ENCODE measurements around the gene GLCCI1.

- TF ChIP-seq, protein P1, sequence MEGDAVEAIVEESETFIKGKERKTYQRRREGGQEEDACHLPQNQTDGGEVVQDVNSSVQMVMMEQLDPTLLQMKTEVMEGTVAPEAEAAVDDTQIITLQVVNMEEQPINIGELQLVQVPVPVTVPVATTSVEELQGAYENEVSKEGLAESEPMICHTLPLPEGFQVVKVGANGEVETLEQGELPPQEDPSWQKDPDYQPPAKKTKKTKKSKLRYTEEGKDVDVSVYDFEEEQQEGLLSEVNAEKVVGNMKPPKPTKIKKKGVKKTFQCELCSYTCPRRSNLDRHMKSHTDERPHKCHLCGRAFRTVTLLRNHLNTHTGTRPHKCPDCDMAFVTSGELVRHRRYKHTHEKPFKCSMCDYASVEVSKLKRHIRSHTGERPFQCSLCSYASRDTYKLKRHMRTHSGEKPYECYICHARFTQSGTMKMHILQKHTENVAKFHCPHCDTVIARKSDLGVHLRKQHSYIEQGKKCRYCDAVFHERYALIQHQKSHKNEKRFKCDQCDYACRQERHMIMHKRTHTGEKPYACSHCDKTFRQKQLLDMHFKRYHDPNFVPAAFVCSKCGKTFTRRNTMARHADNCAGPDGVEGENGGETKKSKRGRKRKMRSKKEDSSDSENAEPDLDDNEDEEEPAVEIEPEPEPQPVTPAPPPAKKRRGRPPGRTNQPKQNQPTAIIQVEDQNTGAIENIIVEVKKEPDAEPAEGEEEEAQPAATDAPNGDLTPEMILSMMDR (optimal IDR thresholded peaks at IDR 0.05 in 1 of 3, IDR thresholded peaks at IDR 0.05 in 1 of 3, conservative IDR thresholded peaks at IDR 0.05 in 1 of 3; ENCODE audit: extremely low read depth in 1 of 3, insufficient read depth in 2 of 3, low read length in 3 of 3) = no peak
- no peak for TF ChIP-seq EZH2 (IDR thresholded peaks at IDR 0.05; ENCODE audit: low read length)
Measured at GRCh38 chr7:7982904-7983303, 14.3 kb downstream of the GLCCI1 start.

Measured in keratinocyte (primary cell).